Stimulated activated CD8-positive, alpha-beta memory T cell treated with anti-CD3 and anti-CD28 coated beads, Interleukin-15, amount 100 ng/mL, for 4 hours (primary cell): ENCODE results near the gene MPO.

Source experiments
- DNase-seq, 2 donors: peaks; one replicate each; pipeline ENCODE4 v3.0.0-alpha.2; 2020; ENCODE audit warnings: low read depth in 2 of 2

Gene MPO

DNA sequence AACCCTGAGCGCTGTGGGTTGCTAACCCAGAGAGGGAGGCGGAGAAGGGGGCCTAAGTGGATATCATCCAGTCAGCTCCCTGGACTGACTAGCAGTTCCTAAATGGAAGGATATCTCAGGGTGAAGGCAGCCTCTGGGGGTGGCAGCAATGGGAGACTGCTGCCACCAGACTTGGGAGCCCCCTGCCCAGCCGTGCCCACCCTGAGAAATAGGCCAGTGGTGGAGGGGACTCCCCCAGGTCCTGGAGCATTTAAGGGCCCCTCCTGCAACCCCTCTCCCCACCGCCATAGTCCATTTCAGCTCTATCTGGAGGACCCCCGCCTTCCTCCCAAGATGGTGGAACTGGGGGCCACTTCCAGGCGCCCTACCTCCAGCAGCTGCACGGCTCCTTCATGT, 39.4 kb upstream of the MPO start:
- no peak for DNase-seq

DNA sequence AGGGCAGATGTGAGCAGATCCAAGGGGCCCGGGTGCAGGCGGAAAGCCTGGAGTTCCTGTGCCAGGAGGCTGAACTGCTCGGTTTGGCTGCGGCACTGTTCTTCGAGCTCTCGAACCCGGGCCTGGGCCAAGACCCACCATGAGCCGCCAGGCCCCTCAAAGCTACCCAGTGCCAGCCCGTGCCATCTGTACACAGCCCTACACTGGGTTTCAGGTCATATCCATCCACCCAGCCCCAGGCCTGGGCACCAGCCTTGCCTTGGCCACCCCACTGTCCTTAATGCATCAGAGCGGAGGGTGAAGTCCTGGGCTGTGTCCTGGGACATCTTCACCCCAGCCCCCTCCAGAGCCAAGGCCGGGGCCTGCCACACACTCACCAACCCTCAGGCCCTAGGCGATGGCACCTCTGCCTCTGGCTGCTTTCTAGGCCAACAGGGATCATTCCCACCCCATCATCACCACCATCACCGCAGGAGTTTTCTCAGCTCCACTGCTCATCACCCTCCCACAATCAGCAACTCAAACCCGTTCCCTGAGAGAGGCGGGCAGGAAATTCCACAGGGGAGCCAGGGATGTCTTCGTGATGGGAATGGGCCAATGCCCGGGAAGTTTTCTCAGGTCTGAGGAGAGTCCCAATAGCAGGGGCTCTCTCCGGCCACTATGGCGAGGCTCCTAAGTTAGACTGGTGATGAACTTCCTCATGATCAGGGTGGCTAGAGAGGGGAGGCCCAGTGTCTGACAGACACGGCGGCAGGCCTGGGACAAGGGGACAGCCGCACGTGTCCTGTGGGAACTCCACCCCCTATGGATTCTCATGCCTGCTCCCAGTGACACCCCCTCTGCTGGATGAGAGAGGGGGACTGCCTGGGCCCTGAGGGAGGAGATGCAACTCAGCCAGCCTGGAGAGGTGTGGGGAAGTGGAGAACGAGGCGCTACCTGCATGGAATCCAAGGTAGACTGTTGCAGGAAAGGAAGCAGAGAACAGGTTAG, 38.7 kb upstream of the MPO start:
- no peak for DNase-seq

DNA sequence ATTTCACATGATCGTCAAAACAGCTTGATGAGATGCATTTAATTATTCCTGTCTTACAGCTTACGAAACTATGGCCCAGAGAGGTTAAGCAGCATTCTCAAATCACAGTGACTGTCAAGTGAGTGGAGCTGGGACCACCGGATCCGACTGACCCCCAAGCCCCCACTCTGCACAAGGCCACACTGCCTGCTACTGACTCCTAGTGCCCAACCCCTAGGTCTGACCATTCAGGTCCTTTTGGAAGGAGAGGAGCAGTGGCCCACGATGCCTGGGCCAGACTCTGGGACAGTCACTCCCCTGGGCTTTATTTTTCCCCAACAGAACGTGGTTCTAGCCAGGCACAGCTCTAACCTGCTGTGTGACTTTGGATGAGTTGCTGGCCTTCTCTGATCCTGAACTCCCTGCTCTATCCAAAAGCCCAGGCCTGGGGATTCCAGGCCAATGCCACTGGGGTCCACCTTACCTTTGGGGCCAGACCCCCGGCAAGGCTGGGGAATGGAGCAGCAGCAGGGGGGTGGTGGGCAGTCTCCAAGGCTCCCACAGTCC, 38.0 kb upstream of the MPO start:
- DNase-seq, result no peak

DNA sequence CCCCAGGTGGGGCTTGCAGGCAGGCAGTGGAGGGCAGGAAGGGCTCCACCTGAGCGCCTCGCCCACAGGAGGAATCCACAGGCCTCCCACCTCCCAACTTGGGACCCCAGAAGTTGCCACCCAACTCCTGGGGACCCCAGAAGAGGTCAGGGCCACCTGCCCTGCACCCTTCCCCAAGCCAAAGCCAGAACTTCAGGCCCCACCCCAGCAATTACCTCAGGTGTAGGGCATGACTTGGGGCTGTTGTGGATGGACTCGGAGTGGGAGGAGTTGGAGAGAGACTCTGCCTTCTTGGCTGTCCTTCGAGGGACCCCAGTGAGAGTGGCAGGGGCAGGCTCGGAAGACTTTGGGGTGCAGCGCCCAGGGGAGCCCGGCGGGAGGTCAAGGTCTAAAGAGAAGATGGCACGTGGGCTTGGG, 37.3 kb upstream of the MPO start:
- DNase-seq, result no peak

DNA sequence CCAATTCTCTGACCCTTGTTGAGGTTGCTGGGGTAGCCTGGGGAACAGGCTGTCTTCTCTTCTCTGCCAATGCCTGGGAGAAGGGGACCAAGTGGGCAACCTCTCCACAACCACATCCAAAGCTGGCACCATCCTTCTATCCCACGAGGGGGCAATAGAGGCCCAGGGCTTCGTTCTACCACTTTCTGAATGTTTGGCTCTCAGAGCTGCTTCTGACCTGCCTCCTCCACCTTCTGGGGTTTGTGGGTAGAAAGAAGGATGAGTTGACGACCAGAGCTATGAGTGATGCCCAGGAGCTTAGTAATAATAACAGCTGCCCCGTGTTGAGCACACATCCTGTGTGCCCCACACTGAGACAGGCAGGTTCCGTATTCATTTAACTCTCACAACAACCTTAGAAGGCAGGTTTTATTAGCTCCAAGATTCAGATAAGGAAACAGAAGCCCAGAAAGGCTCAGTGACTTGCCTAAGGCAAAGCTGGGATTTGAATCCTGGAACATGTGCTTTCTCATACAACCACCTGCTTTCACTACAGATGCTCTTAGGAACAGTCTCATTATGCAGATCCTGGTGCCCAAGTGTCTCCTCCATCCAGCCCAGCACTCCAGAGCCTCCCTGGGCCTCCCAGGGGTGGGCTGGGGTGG, 36.8 kb upstream of the MPO start:
- DNase-seq, result no peak

DNA sequence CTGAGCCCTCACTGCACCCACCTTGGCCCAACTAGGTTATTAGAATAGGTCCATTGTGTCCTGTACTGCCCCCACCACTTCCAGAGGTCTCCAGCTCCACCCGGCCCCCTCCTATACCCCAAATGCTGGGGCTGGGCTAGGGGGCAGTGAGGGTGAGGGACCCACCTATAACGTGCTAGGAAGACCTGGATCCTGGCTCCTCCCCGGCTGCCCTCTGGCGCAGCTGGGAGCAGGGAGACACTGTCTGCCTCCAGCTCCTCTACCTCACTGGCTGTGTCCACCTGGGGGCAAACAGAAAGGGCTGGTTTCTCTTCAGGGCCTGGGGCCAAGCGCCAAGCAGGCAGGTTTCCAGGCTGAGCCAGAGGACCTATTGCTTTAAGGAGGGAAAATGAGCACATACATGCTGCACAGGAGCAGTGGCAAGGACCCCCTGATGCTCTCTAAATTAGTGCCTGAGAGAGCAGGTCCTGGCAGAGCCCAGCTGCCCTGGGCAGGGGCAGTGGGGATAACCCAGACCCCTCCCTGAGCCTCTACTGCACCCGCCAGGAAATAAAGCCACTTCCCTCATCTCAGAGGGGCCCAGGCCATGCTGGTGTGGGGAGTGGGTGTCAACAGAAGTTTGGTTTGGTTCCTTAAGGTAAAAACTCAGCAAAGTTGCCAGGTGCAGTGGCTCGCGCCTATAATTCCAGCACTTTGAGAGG, 35.7 kb upstream of the MPO start:
- no peak for DNase-seq

DNA sequence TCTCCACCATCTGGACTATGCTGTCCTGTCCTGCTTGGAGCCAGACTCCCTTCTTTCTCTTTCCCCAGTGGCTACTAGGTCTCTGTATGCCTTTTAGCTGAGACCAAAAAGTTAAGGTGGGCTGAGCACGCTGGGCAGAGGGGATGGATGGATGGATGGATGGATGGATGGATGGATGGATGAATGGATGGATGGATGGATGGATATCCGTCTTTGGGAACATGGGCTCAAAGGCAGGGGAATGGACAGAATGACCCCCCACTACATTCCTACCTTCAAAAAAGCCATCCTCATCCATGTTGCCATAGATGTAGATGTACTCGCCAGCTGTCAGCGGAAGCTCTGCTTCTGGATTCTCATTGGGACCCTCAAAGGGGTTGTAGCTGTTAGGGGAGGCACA, 35.0 kb upstream of the MPO start:
- DNase-seq, result no peak

DNA sequence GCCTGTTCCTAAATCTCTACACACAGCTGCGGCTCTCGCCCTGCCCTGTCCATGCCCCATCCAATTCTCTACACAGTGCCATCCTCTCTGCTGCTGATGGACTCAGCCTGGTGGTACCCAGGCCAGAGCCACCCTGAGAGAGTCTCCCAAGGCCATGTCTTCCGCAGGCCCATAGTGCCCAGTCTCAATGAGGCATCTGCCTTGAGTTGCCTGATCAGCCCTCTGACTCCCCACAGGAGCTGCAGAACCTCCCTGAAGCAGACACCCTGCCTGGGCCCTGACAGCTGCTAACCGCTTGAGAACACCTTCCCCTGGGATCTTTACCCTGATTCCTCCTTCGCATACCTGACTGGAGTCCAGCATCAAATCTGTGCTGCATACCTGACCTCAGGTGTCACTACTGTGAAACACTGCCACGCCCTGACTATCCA, 34.6 kb upstream of the MPO start:
- DNase-seq, result no peak

DNA sequence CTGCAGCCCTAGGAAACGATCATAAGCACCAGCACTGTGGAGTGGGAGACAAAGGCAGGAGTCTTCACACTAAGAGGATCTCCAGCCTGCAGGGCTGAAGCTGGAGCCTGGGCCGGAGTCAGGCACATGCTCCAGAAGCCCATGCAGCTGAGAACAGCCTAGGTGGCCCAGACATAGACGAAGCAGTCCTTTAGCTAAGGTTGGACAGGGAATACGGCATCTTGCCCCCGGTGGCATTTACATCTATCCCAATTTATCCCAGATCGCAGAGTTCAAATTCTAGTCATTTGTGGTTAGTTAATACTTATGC, 33.9 kb upstream of the MPO start:
- no peak for DNase-seq

DNA sequence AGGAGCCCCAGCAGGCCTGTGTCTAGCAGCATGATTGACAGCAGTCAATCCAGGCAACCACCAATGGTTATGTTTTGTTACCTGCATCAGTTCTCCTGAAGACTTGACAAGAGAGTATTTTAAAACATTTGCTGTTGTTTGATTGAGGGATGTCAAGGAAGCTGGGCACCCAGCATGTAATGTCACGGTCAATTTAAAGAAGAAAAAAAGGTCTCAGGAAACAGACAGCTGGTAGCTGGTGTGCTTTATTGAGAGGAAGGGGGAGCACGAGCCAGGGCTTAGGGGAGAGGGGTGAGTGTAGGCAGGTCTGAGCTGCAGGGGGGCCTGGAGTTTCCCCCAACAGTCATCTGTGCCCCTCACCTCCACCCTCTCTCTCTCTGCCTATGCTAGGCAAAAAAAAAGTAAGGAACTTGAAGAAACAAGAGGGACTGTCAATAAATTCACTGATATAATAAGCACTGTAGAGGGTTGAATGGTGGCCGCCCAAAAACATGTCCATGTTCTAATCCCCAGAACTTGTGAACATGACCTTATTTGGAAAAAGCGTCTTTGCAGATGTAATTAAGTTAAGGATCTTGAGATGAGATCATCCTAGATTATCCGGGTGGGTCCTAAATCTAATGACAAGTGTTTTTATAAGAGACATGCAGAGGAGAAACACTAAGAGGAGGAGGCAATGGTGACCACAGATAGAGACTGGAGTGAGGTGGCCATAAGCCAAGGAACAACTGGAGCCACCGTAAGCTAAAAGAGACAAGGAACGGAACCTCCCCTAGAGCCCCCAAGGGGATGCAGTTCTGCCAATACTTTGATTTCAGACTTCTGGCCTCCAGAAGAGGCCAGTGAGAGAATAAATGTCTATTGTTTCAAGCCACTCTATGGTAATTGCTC, 33.3 kb upstream of the MPO start:
- no peak for DNase-seq

DNA sequence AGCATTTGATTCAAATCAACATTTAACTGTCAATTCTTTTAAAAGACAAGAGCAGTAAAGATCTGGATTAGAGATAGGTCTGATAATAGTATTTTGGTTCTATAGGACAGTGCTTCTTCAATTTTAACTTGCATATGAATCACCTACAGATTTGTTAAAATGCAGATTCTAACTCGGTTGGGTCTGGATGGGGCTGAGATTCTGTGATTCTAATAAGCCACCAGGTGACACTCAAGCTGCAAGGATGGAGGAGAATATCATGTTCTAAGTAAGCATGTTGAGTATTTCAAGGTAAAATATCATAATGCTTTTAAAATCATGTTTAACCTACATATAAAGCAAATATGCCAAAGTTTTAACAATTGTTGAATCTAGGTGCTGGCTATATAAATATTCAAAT, 32.1 kb upstream of the MPO start:
- DNase-seq, result no peak

DNA sequence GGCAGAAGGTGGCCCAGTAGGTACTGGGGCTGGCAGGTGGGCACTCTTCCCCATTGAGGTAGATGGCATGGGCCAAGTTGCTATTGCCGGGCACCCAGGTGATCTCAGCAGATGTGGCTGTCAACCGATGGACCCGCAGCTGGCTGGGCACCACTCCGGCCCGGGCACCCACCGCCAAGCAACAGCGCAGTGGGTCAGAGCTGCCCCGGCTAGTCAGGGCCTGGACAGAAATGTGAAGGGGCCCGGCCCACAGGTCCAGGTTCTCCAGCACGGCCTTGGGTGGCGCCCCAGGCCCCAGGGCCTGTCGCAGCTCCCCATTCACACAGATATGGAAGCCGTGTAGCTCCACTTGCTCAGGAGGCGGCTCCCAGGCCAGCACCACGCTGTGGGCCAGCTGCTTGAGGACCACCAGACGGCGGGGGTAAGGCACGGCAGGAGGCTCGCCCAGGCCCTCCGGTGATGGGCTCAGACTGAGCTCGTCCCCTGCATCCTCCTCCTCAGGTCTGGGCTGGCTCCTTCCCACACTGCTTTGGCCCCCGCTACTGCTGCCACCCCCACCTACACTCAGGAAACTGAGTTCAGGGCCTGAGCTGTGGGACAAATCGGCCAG, 31.4 kb upstream of the MPO start:
- no peak for DNase-seq

DNA sequence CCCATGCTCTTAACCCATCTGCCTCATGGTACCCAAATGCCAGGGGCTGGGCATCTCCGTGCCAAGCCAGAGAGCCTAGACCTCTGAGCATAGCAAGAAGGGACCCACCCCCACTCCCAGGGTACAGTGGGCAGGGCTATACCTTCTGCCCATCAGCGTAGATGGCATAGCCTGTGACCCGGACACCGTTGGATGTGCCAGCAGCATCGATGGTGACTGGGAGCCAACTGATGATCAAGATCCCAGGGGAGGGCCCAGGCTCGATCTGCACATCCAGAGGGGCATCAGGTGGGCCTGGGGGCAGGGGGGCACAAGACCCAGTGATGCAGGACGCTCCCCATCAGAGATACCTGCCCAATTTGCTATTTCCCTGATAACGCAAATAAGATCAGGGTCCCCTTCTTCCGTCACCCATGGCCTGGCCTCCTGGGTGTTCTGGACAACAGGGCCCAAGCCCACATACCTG, 30.7 kb upstream of the MPO start:
- DNase-seq, result no peak

DNA sequence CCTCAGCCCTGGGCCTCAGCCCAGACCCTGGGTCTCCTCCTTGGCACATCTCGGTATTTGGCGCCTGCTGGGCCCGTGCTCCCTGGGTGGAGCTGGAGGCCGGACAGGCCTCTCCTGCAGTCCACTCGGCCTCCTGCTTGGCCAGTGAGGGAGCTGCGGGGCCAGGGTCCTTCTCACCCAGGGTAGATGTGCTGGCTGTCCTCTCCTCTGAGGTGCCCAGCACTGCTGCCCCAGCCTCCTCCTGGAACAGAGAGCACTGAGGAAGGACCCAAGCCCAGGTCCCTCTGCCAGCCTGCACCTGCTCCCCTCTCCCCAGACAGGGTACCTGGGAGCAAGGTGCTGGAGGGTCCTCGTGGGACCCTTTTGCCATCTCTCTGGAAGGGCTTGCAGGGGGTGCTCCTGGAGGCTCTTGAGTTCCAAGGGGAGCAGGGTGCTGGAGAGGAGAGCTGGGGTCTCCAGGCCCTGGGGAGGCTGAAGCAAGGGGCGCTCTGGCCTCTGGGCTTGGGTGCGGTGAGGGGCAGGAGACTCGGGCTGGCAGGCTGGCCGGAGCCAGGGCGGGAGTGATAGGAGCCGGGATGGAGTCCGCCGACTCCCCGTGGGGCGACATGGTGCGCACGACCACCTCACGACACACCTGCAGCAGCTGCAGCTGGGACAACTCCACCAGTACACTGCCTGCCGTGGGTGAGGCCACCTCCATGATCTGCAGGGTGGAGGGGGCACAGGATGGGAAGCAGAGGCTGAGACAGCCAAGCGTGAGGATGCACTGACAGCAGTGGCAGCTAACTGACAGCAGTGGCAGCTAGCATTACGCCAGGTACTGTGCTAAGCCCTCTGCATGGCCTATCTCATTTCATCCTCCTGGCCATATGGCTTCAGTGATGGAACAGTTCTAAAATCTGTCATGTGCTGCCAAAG, 30.0 kb upstream of the MPO start:
- no peak for DNase-seq

DNA sequence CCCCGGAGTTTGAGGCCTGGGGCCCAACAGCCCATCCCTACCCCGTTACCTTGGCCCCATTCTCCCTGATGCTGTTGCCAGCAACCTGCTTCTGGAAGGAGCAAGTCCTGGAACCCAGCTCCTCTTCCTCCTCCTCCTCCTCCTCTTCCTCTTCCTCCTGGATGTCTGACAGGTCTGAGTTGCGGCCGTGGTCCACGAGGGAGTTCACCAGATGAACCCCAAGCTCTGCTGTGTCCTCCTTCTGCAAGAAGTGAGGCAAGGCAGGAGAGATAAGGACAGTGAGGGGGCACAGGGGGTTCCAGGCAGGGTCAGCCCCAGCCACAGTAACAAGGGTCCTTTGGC, 29.2 kb upstream of the MPO start:
- DNase-seq, result no peak

DNA sequence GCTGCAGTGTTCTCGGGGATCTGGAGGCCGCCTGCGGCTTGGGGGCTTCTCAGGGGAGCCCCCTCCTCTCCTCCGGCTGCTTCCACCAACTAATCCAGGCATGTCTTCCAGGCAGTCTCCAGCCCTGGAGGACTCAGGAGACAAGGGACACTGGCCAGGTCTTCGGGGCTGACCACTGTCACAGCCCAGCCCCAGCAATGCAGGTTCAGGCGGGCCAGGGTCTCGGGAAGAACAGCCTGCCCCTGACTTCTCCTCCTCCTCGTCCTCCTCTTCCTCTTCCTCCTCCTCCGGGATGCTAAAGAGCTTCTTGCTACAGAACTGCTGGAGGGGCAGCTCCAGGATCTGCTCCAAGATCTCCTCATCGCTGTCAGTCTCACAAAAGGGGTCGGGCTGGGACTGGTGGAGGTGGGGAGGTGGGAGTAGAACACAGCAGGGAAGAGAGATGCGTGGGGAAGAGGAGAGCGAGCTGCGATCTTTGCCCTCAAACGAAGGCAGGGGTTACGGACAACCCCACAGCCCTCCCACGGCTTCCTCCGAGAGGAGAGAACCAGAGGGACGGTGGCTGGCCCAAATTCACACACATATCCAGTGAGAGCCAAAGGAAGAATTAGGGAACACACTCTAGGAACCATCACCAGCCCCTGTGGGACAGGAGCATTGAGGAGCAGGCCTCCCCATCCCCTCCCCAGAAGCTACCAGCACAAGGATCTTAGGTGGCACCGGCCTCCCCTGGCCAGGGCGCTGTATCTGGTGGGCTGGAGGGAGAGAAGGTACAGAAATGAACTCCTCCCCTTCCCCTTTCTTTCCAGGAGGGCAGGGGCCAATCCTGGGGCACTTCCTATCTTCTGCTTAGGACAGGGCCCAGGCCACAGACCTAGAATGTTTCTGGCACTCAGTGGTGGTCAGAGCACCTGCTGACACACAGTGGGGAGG, 28.5 kb upstream of the MPO start:
- DNase-seq, result no peak

DNA sequence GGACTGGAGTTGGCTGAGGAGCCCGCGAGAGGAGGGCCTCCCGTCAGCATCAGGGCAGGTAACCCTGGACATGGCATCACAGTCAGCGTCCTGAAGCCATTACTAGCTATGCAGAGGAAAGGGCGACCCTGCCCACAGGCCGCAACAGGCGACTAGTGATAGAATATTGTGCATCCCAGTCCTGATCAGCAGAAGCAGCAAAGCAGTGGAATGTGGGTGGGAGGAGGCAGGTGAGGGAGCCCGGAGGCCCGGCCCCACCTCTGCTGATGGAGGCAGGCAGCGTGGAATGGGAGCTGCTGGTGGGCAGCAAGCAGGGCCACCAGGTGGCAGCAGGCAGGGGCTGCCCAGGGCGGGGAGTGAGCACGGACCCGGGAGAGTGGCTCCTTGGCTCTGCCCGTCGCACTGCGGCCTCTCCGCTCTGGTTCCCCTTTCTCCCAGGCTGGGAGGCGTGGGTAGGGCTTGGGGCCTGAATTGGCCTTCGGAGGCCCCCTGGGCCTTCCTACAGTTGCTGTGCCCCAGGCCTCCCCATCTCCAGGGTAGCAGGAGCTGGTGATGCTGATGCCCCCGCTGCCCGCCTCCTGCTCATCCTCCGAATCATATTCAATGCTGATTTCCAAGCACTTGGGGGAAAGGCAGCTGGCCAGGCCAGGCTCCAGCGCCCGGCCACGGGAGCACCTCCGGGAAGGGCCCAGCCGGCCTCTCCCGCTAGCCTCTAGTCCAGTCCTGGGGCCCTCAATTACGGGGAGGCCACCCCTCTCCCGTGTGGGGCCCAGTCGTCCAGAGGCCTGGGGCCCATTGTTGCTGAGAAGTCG, 27.6 kb upstream of the MPO start:
- no peak for DNase-seq
